NCI-H774 (cell line): ENCODE results near the gene P4HTM.
A peak's percentile ranks its signal among the peaks of the same experiment; 100 is the strongest.

Experiments
- DNase-seq: peaks from one replicate; lab custom pipeline; 2025; lab: John Stamatoyannopoulos, UW

P4HTM gene

GRCh38 chr3:49023775-49024174 lies 33.7 kb downstream of the P4HTM start:
- DNase-seq, result no peak

GRCh38 chr3:49024449-49024848 lies 34.4 kb downstream of the P4HTM start:
- DNase-seq, result no peak

GRCh38 chr3:49025005-49025792 lies 35.2 kb downstream of the P4HTM start:
- no peak for DNase-seq

- DNase-seq, result no peak
These were observed 35.9 kb downstream of the P4HTM start for GRCh38 chr3:49025793-49026520.

- no peak for DNase-seq
These were observed 36.5 kb downstream of the P4HTM start for GRCh38 chr3:49026536-49026935.

- no peak for DNase-seq
These were observed 37.6 kb downstream of the P4HTM start for GRCh38 chr3:49027634-49028033.

- no peak for DNase-seq
These were observed 38.2 kb downstream of the P4HTM start for GRCh38 chr3:49028298-49028672.

GRCh38 chr3:49028673-49029562 lies 38.9 kb downstream of the P4HTM start, which contains the start of gene IMPDH2:
Gene IMPDH2, minus strand, starts transcription at chr3:49029398. Its CDS starts 48 bp downstream, at chr3:49029350.
- DNase-seq, result peak; percentile 80

GRCh38 chr3:49029563-49029884 lies 39.5 kb downstream of the P4HTM start:
- DNase-seq, result no peak

GRCh38 chr3:49030321-49030720 lies 40.3 kb downstream of the P4HTM start:
- DNase-seq, result no peak

- DNase-seq, result no peak
These were observed 42.7 kb downstream of the P4HTM start for GRCh38 chr3:49032646-49033304.

- no peak for DNase-seq
These were observed 44.6 kb downstream of the P4HTM start for GRCh38 chr3:49034650-49035049.

GRCh38 chr3:49035281-49035680 lies 45.2 kb downstream of the P4HTM start:
- no peak for DNase-seq

GRCh38 chr3:49053543-49053942 lies 63.5 kb downstream of the P4HTM start:
- no peak for DNase-seq

GRCh38 chr3:49054344-49054862 lies 64.4 kb downstream of the P4HTM start:
- no peak for DNase-seq
